Measurements from ENCODE around the gene TMEM25. TPM values are rescaled to one million over a fixed set of nuclear protein-coding genes. Genes with fewer than 3 reads are reported as not detected.

The TMEM25 gene
- polyA plus RNA-seq, 1 experiment: 30.2 TPM

GRCh38 chr11:118519549-118519948, 11.4 kb upstream of the TMEM25 start:
- DNase-seq (ENCODE audit: low read depth): no peak
- Histone ChIP-seq H3K4me3 (ENCODE audit: low read depth, low read length) (no peak overlapping the region), H3K36me3 (ENCODE audit: control insufficient read depth, insufficient read depth, low read length) (peaks cover 21% of the 10 kb centered on the region), H3K27me3 (ENCODE audit: control insufficient read depth, insufficient read depth, low read length) (no peaks in the 10 kb centered on the region)
- TF ChIP-seq, protein P1, sequence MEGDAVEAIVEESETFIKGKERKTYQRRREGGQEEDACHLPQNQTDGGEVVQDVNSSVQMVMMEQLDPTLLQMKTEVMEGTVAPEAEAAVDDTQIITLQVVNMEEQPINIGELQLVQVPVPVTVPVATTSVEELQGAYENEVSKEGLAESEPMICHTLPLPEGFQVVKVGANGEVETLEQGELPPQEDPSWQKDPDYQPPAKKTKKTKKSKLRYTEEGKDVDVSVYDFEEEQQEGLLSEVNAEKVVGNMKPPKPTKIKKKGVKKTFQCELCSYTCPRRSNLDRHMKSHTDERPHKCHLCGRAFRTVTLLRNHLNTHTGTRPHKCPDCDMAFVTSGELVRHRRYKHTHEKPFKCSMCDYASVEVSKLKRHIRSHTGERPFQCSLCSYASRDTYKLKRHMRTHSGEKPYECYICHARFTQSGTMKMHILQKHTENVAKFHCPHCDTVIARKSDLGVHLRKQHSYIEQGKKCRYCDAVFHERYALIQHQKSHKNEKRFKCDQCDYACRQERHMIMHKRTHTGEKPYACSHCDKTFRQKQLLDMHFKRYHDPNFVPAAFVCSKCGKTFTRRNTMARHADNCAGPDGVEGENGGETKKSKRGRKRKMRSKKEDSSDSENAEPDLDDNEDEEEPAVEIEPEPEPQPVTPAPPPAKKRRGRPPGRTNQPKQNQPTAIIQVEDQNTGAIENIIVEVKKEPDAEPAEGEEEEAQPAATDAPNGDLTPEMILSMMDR (IDR thresholded peaks at IDR 0.05; ENCODE audit: insufficient read depth, low read depth, low read length): no peak
- ChIA-PET POLR2A (no interaction called here), CTCF (no interaction called here)

- no peaks in the 10 kb centered on the region for H3K27me3 ChIP-seq (ENCODE audit: control insufficient read depth, insufficient read depth, low read length)
- POLR2A ChIA-PET: no interaction called here
- CTCF ChIA-PET: interaction anchor here (0.6 to 1.0 kb wide), 2 partner anchors 12 to 48 kb away, joined by 3 read pairs; no protein-coding TSS in a partner anchor
- no peak for DNase-seq (ENCODE audit: low read depth)
- TF ChIP-seq, protein P1 (IDR thresholded peaks at IDR 0.05; ENCODE audit: insufficient read depth, low read depth, low read length): no peak
- H3K4me3 ChIP-seq (ENCODE audit: low read depth, low read length): no peak overlapping the region
- H3K36me3 ChIP-seq (ENCODE audit: control insufficient read depth, insufficient read depth, low read length): peaks cover 22% of the 10 kb centered on the region
Measured at GRCh38 chr11:118521892-118522311, 9.1 kb upstream of the TMEM25 start.

GRCh38 chr11:118522571-118523072, 8.4 kb upstream of the TMEM25 start:
- Histone ChIP-seq H3K36me3 (ENCODE audit: control insufficient read depth, insufficient read depth, low read length) (peaks cover 22% of the 10 kb centered on the region), H3K4me3 (ENCODE audit: low read depth, low read length) (no peak overlapping the region), H3K27me3 (ENCODE audit: control insufficient read depth, insufficient read depth, low read length) (no peaks in the 10 kb centered on the region)
- DNase-seq (ENCODE audit: low read depth): no peak
- ChIA-PET POLR2A (no interaction called here), CTCF (interaction anchor here (0.6 to 1.0 kb wide), 4 partner anchors 47 to 137 kb away, joined by 3 to 4 read pairs (median 3); no protein-coding TSS in a partner anchor)
- TF ChIP-seq, protein P1 (IDR thresholded peaks at IDR 0.05; ENCODE audit: insufficient read depth, low read depth, low read length): peak; percentile 60

- H3K36me3 ChIP-seq (ENCODE audit: control insufficient read depth, insufficient read depth, low read length): peaks cover 22% of the 10 kb centered on the region
- no peaks in the 10 kb centered on the region for H3K27me3 ChIP-seq (ENCODE audit: control insufficient read depth, insufficient read depth, low read length)
- TF ChIP-seq, protein P1 (IDR thresholded peaks at IDR 0.05; ENCODE audit: insufficient read depth, low read depth, low read length): no peak
- ChIA-PET POLR2A (no interaction called here), CTCF (interaction anchor here (0.8 kb wide), 1 partner anchor 19 kb away, joined by 3 read pairs; no protein-coding TSS in a partner anchor)
- H3K4me3 ChIP-seq (ENCODE audit: low read depth, low read length): no peak overlapping the region
- DNase-seq (ENCODE audit: low read depth): no peak
Measured at GRCh38 chr11:118524356-118524755, 6.6 kb upstream of the TMEM25 start.

- TF ChIP-seq, protein P1 (IDR thresholded peaks at IDR 0.05; ENCODE audit: insufficient read depth, low read depth, low read length): no peak
- Histone ChIP-seq H3K4me3 (ENCODE audit: low read depth, low read length) (no peak overlapping the region), H3K27me3 (ENCODE audit: control insufficient read depth, insufficient read depth, low read length) (no peaks in the 10 kb centered on the region), H3K36me3 (ENCODE audit: control insufficient read depth, insufficient read depth, low read length) (peaks cover 16% of the 10 kb centered on the region)
- ChIA-PET POLR2A (interaction anchor here (0.6 kb wide), 1 partner anchor 96 kb away, joined by 4 read pairs; no protein-coding TSS in a partner anchor), CTCF (no interaction called here)
- no peak for DNase-seq (ENCODE audit: low read depth)
Measured at GRCh38 chr11:118524757-118525470, 6.1 kb upstream of the TMEM25 start.

All from BJ (cell line).